ENCODE measurements around the gene ZNF428. TPM values are rescaled to one million over a fixed set of nuclear protein-coding genes. Genes with fewer than 3 reads are reported as not detected.
"Not testable (repeated sequence)": the region's sequence is repeated elsewhere in the genome, so short reads cannot be mapped to it uniquely, and the experiment has no call there.

ZNF428 gene
- total RNA-seq, 1 experiment from 2014 or later = 46.8 TPM

GRCh38 chr19:43605875-43606568, 13.4 kb downstream of the ZNF428 start:
- TF ChIP-seq CTCF (conservative IDR thresholded peaks at IDR 0.05; ENCODE audit: low read depth, low read length) = no peak
- no peaks in the 10 kb centered on the region for H3F3A ChIP-seq (ENCODE audit: low read length, unreplicated experiment)
- ATAC-seq (no peak), DNase-seq (no peak)
- no peaks in the 10 kb centered on the region for H3K27me3 ChIP-seq (ENCODE audit: low read length)
- H3K9me2 ChIP-seq (replicated peaks; ENCODE audit: low read length) = no peaks in the 10 kb centered on the region
- no TSS peak for BruUV-seq (replicated peaks)
- H3K4me1 ChIP-seq (ENCODE audit: insufficient read depth, low read length) = no peaks in the 10 kb centered on the region
- H4K20me1 ChIP-seq (ENCODE audit: low read length) = no peaks in the 10 kb centered on the region
- H3K4me3 ChIP-seq (ENCODE audit: low read length) = no peak overlapping the region
- POLR2A ChIA-PET (ENCODE audit: unreplicated experiment) = no interaction called here
- H3K27ac ChIP-seq (ENCODE audit: low read length) = no peak overlapping the region
- H3K4me2 ChIP-seq (ENCODE audit: low read length) = no peak overlapping the region
- no peaks in the 10 kb centered on the region for H3K79me2 ChIP-seq (ENCODE audit: low read length)
- no peak overlapping the region for H3K9ac ChIP-seq (ENCODE audit: low read length)
- H3K36me3 ChIP-seq (ENCODE audit: low read depth, low read length) = no peaks in the 10 kb centered on the region; the same call in 1 of the 2 replicates
- intact Hi-C loops (cut with micrococcal nuclease) = no loop called here
- H3K9me3 ChIP-seq (ENCODE audit: low read length) = no peaks in the 10 kb centered on the region
- CTCF ChIA-PET = interaction anchor here (0.5 kb wide), 1 partner anchor 195 kb away, joined by 3 read pairs; no protein-coding TSS in a partner anchor
- H2AFZ ChIP-seq (ENCODE audit: low read length) = no peak overlapping the region

- peaks cover 32% of the 10 kb centered on the region for H3K79me2 ChIP-seq (ENCODE audit: low read length)
- H3F3A ChIP-seq (ENCODE audit: low read length, unreplicated experiment); H3K27ac ChIP-seq (ENCODE audit: low read length); H2AFZ ChIP-seq (ENCODE audit: low read length); H3K9me2 ChIP-seq (replicated peaks; ENCODE audit: low read length); H3K9ac ChIP-seq (ENCODE audit: low read length); POLR2A ChIA-PET (ENCODE audit: unreplicated experiment); H3K9me3 ChIP-seq (ENCODE audit: low read length); H3K36me3 ChIP-seq (ENCODE audit: low read depth, low read length); intact Hi-C loops (cut with micrococcal nuclease); ATAC-seq; CTCF ChIA-PET; H3K4me2 ChIP-seq (ENCODE audit: low read length); H3K27me3 ChIP-seq (ENCODE audit: low read length); DNase-seq; H3K4me3 ChIP-seq (ENCODE audit: low read length); H4K20me1 ChIP-seq (ENCODE audit: low read length); BruUV-seq (replicated peaks): not testable (repeated sequence)
- H3K4me1 ChIP-seq (ENCODE audit: insufficient read depth, low read length) = peaks cover 14% of the 10 kb centered on the region
Measured at GRCh38 chr19:43600326-43600725, 19.1 kb downstream of the ZNF428 start.

- no peak for TF ChIP-seq EZH2phosphoT487 (IDR thresholded peaks at IDR 0.05; ENCODE audit: borderline replicate concordance, low read length)
- no peak for TF ChIP-seq EZH2 (IDR thresholded peaks at IDR 0.05; ENCODE audit: low read length, unreplicated experiment)
- POLR2A ChIA-PET (ENCODE audit: unreplicated experiment) = interaction anchor here (0.6 kb wide), 1 partner anchor 69 kb away, joined by 3 read pairs; no protein-coding TSS in a partner anchor
- DNase-seq (no peak), ATAC-seq (no peak)
- no peaks in the 10 kb centered on the region for H3K9me2 ChIP-seq (replicated peaks; ENCODE audit: low read length)
- no peak overlapping the region for H3K27ac ChIP-seq (ENCODE audit: low read length)
- CTCF ChIA-PET = no interaction called here
- no peak overlapping the region for H3K4me2 ChIP-seq (ENCODE audit: low read length)
- no peaks in the 10 kb centered on the region; the same call in 1 of the 2 replicates for H3K36me3 ChIP-seq (ENCODE audit: low read depth, low read length)
- intact Hi-C loops (cut with micrococcal nuclease) = no loop called here
- H4K20me1 ChIP-seq (ENCODE audit: low read length) = no peaks in the 10 kb centered on the region
- H3K4me3 ChIP-seq (ENCODE audit: low read length) = no peak overlapping the region
- BruUV-seq (replicated peaks) = no TSS peak
- no peaks in the 10 kb centered on the region for H3K27me3 ChIP-seq (ENCODE audit: low read length)
- H3K79me2 ChIP-seq (ENCODE audit: low read length) = peaks cover 37% of the 10 kb centered on the region
- H3K9me3 ChIP-seq (ENCODE audit: low read length) = no peaks in the 10 kb centered on the region
- H3K4me1 ChIP-seq (ENCODE audit: insufficient read depth, low read length) = peaks cover 14% of the 10 kb centered on the region
- H3K9ac ChIP-seq (ENCODE audit: low read length) = no peak overlapping the region
- no peaks in the 10 kb centered on the region for H3F3A ChIP-seq (ENCODE audit: low read length, unreplicated experiment)
- no peak overlapping the region for H2AFZ ChIP-seq (ENCODE audit: low read length)
Measured at GRCh38 chr19:43599635-43600295, 19.7 kb downstream of the ZNF428 start.
